Natural killer cell (primary cell): ENCODE measurements around the gene POLR3F. TPM values are rescaled to one million over a fixed set of nuclear protein-coding genes. Genes with fewer than 3 reads are reported as not detected.

Experiments used
- ATAC-seq, 3 donors: fragments of 150-1000 bp in 2 of 3; fragments of 200-7000 bp in 1 of 3; cut with Tn5 transposase; 1 replicate in 1 of 3; 2 replicates in 2 of 3; pipeline ENCODE4 v1.10.0; 2021; ENCODE audit warnings: mild to moderate bottlenecking in 2 of 3, moderate library complexity in 2 of 3
- DNase-seq, 2 donors: peaks; one replicate each; pipeline versions ENCODE4 v3.0.0 to v3.0.0-alpha.2; 2013 to 2021; ENCODE audit warnings: mixed read lengths in 1 of 2
- H3K27ac ChIP-seq: one replicate; pipeline ENCODE4 v1.5.1; 2013; ENCODE audit warnings: mild to moderate bottlenecking, low read length
- H3K27me3 ChIP-seq: one replicate; pipeline ENCODE4 v1.6.1; 2013; ENCODE audit warnings: low read length; ENCODE audit not compliant: control insufficient read depth, insufficient read depth
- H3K36me3 ChIP-seq: one replicate; pipeline ENCODE4 v1.6.1; 2013; ENCODE audit warnings: low read length; ENCODE audit not compliant: control insufficient read depth, insufficient read depth
- H3K4me1 ChIP-seq: one replicate; pipeline ENCODE4 v1.6.1; 2013; ENCODE audit warnings: low read length; ENCODE audit not compliant: control insufficient read depth, insufficient read depth
- H3K4me3 ChIP-seq: one replicate; pipeline ENCODE4 v1.5.1; 2013; ENCODE audit warnings: low read length
- H3K9me3 ChIP-seq: one replicate; pipeline ENCODE4 v1.6.1; 2013; ENCODE audit warnings: low read length; ENCODE audit not compliant: control insufficient read depth, insufficient read depth
- H3K27ac Mint-ChIP-seq, 2 donors: one replicate each; pipeline ENCODE4 v1.8.0; 2022; ENCODE audit warnings: mild to moderate bottlenecking in 2 of 2, mixed read lengths in 2 of 2, moderate library complexity in 1 of 2
- H3K27me3 Mint-ChIP-seq, 2 donors: one replicate each; pipeline ENCODE4 v1.8.0; 2022; ENCODE audit warnings: low read depth in 2 of 2, mixed read lengths in 2 of 2
- H3K36me3 Mint-ChIP-seq: one replicate; pipeline ENCODE4 v1.8.0; 2022; ENCODE audit warnings: mixed read lengths
- H3K4me1 Mint-ChIP-seq, 2 donors: one replicate each; pipeline ENCODE4 v1.8.0; 2022; ENCODE audit warnings: mixed read lengths in 2 of 2
- H3K4me3 Mint-ChIP-seq: one replicate; pipeline ENCODE4 v1.8.0; 2022; ENCODE audit warnings: mild to moderate bottlenecking, moderate library complexity, mixed read lengths
- H3K9me3 Mint-ChIP-seq, 2 donors: one replicate each; pipeline ENCODE4 v1.8.0; 2022; ENCODE audit warnings: mixed read lengths in 2 of 2
- WGBS: methylation state at CpG from one replicate; pipeline ENCODE4 v1.1.7; 2013; ENCODE audit warnings: missing lambda C conversion rate; ENCODE audit not compliant: insufficient coverage; 5-methylcytosine and 5-hydroxymethylcytosine counted together
- intact Hi-C: fragments of 100-400 bp; cut with micrococcal nuclease; formaldehyde crosslinking; loops from one replicate; pipeline ENCODE4 v1.14.2; 2022
- total RNA-seq, 4 donors: library from RNA; stranded (reverse); fragments of 120-200 nt in 1 of 4; gene quantifications; one replicate each; pipeline versions ENCODE4 v1.2.3 to v1.2.4, GENCODE V29; 2013 to 2022
- TF ChIP-seq, protein P1 (sequence below): fragments of 200-600 bp; IDR thresholded peaks from one replicate; pipeline ENCODE4 v1.8.0; 2022; ENCODE audit warnings: antibody characterized with exemption

The POLR3F gene
- total RNA-seq, 3 donors from 2014 or later (not counting 1 experiment from before 2014, with no cell fraction given), result 8.5 to 10.6 (median 8.8) TPM

DNA sequence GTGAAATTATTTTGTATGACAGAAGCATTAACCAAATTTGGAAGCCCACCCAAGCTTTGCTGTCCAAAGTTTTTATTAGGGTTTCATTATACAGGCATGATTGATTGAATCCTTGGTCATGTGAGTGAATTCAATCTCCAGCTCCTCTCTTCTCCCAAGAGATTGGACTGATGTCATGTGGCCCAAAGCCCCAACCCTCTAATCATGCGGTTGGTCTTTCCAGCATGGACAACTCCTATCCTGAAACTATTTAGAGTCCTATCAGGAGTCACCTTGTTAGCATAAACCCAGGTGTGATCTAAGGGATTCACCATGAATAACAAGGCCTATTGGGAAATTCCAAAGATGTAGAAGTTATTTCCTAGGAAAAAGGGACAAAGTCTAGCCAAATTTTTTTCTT lies 10.6 kb downstream of the POLR3F start:
- no peak overlapping the region for H3K27ac ChIP-seq
- ATAC-seq (no peak), DNase-seq (no peak)
- Mint-ChIP-seq H3K27me3 (no peaks in the 10 kb centered on the region), H3K4me3 (no peak overlapping the region), H3K9me3 (no peaks in the 10 kb centered on the region), H3K36me3 (peaks cover 28% of the 10 kb centered on the region), H3K4me1 (no peaks in the 10 kb centered on the region), H3K27ac (no peak overlapping the region)
- H3K27me3 ChIP-seq, result no peaks in the 10 kb centered on the region
- peaks cover 66% of the 10 kb centered on the region for H3K36me3 ChIP-seq
- intact Hi-C loops, result no loop called here
- H3K9me3 ChIP-seq, result no peaks in the 10 kb centered on the region
- no peak overlapping the region for H3K4me3 ChIP-seq
- TF ChIP-seq, protein P1, sequence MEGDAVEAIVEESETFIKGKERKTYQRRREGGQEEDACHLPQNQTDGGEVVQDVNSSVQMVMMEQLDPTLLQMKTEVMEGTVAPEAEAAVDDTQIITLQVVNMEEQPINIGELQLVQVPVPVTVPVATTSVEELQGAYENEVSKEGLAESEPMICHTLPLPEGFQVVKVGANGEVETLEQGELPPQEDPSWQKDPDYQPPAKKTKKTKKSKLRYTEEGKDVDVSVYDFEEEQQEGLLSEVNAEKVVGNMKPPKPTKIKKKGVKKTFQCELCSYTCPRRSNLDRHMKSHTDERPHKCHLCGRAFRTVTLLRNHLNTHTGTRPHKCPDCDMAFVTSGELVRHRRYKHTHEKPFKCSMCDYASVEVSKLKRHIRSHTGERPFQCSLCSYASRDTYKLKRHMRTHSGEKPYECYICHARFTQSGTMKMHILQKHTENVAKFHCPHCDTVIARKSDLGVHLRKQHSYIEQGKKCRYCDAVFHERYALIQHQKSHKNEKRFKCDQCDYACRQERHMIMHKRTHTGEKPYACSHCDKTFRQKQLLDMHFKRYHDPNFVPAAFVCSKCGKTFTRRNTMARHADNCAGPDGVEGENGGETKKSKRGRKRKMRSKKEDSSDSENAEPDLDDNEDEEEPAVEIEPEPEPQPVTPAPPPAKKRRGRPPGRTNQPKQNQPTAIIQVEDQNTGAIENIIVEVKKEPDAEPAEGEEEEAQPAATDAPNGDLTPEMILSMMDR, result no peak
- WGBS, result 100% methylated on average over 1 of the region's 1 CpG
- H3K4me1 ChIP-seq, result no peaks in the 10 kb centered on the region

DNA sequence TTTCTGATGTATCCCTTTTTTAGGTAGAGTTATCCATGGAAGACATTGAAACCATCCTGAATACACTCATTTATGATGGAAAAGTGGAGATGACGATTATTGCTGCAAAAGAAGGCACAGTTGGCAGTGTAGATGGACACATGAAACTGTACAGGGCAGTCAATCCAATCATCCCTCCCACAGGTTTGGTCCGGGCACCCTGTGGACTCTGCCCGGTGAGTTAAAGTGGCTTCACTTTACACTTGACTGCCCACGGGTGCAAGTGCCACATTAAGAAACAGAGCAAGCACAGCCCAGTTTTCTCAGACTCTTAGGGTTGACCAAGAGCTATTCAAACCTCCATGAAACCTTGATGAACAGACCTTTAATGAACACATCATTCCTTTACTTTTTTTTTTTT lies 14.4 kb downstream of the POLR3F start:
- intact Hi-C loops, result no loop called here
- Histone ChIP-seq H3K4me3 (no peak overlapping the region), H3K27me3 (no peaks in the 10 kb centered on the region), H3K9me3 (no peaks in the 10 kb centered on the region), H3K27ac (no peak overlapping the region), H3K36me3 (peaks cover 49% of the 10 kb centered on the region), H3K4me1 (no peaks in the 10 kb centered on the region)
- DNase-seq (no peak), ATAC-seq (no peak)
- Mint-ChIP-seq H3K9me3 (no peaks in the 10 kb centered on the region), H3K27me3 (no peaks in the 10 kb centered on the region), H3K4me1 (no peaks in the 10 kb centered on the region), H3K4me3 (no peak overlapping the region), H3K27ac (no peak overlapping the region), H3K36me3 (peaks cover 6% of the 10 kb centered on the region)
- 94% methylated on average over 4 of the region's 4 CpGs for WGBS
- TF ChIP-seq, protein P1, result no peak

DNA sequence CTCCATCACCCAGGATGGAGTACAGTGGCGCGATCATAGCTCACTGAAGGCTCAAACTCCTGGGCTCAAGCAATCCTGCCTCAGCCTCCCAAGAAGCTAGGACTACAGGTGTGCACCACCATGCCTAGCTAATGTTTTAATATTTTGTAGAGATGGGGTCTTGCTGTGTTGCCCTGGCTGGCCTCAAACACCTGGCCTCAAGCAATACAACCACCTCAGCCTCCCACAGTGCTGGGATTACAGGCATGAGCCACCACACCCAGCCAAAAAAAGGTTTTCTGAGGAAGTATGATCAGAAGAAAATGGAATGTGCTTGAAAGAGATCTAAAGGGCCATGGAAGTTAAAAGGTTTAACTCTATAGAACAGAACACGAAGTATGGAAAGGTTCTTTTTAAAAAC lies 21.1 kb downstream of the POLR3F start:
- no peak overlapping the region for H3K4me3 Mint-ChIP-seq
- H3K36me3 Mint-ChIP-seq, result peaks cover 5% of the 10 kb centered on the region
- no peaks in the 10 kb centered on the region for H3K9me3 Mint-ChIP-seq
- intact Hi-C loops, result no loop called here
- no peaks in the 10 kb centered on the region for H3K4me1 Mint-ChIP-seq
- H3K36me3 ChIP-seq, result peaks cover 29% of the 10 kb centered on the region
- H3K27ac ChIP-seq, result no peak overlapping the region
- no peaks in the 10 kb centered on the region for H3K4me1 ChIP-seq
- DNase-seq, result no peak
- no peak overlapping the region for H3K4me3 ChIP-seq
- no peaks in the 10 kb centered on the region for H3K27me3 Mint-ChIP-seq
- WGBS, result 89% methylated on average over 3 of the region's 3 CpGs
- no peaks in the 10 kb centered on the region for H3K9me3 ChIP-seq
- ATAC-seq, result no peak
- H3K27me3 ChIP-seq, result no peaks in the 10 kb centered on the region
- TF ChIP-seq, protein P1, result no peak
- no peak overlapping the region for H3K27ac Mint-ChIP-seq

- Histone ChIP-seq H3K36me3 (peaks cover 5% of the 10 kb centered on the region), H3K4me1 (peaks cover 11% of the 10 kb centered on the region), H3K4me3 (no peak overlapping the region), H3K27ac (no peak overlapping the region), H3K9me3 (no peaks in the 10 kb centered on the region), H3K27me3 (no peaks in the 10 kb centered on the region)
- H3K4me1 Mint-ChIP-seq, result peaks cover 16% of the 10 kb centered on the region in 2 donors
- WGBS, result 60% methylated on average over 7 of the region's 7 CpGs
- DNase-seq, result no peak
- intact Hi-C loops, result no loop called here
- H3K27me3 Mint-ChIP-seq, result no peaks in the 10 kb centered on the region
- peak overlapping the region; percentile 78 to 89 for H3K27ac Mint-ChIP-seq
- H3K36me3 Mint-ChIP-seq, result peaks cover 5% of the 10 kb centered on the region
- no peaks in the 10 kb centered on the region for H3K9me3 Mint-ChIP-seq
- peak overlapping the region; percentile 94 for H3K4me3 Mint-ChIP-seq
- TF ChIP-seq, protein P1, result no peak
- no peak for ATAC-seq
Observed at GRCh38 chr20:18496042-18496441, 28.9 kb downstream of the POLR3F start.
